Measurements from ENCODE around the gene DNAJC18.

DNA sequence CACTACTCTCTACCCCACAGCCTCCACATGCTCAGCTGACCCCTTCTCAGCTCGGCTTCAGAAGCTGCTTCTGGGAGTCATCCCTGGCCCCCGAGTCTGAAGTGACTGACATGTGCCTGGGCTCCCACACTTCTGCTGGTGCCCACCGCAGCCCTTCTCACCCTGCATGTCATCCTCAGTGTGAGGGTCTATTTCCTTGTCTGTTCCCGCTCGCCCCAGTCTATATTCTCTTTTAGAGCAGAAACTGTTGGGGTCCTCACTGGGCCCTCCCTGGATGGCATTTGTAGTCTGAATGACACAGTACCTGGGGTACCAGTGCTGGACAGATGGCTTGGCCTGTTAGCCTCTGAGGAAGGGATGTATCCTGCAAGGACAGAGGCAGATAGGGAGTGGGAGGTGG lies 17.9 kb upstream of the DNAJC18 start:
- TF ChIP-seq, protein P1, sequence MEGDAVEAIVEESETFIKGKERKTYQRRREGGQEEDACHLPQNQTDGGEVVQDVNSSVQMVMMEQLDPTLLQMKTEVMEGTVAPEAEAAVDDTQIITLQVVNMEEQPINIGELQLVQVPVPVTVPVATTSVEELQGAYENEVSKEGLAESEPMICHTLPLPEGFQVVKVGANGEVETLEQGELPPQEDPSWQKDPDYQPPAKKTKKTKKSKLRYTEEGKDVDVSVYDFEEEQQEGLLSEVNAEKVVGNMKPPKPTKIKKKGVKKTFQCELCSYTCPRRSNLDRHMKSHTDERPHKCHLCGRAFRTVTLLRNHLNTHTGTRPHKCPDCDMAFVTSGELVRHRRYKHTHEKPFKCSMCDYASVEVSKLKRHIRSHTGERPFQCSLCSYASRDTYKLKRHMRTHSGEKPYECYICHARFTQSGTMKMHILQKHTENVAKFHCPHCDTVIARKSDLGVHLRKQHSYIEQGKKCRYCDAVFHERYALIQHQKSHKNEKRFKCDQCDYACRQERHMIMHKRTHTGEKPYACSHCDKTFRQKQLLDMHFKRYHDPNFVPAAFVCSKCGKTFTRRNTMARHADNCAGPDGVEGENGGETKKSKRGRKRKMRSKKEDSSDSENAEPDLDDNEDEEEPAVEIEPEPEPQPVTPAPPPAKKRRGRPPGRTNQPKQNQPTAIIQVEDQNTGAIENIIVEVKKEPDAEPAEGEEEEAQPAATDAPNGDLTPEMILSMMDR (IDR thresholded peaks at IDR 0.05), result no peak
- no peak for TF ChIP-seq EP300 (IDR thresholded peaks at IDR 0.05)
- no peak for TF ChIP-seq POLR2A (IDR thresholded peaks at IDR 0.05)

Measured in gastroesophageal sphincter (tissue), 3 donors.